ENCODE measurements around the gene COPG1.
A peak's percentile ranks its signal among the peaks of the same experiment; 100 is the strongest.

COPG1 gene

GRCh38 chr3:129312021-129312639 lies 62.7 kb downstream of the COPG1 start:
- TF ChIP-seq CSDC2 (CRISPR knock-in tag; IDR thresholded peaks at IDR 0.05) = no peak
- TF ChIP-seq ZFP3 (CRISPR knock-in tag; IDR thresholded peaks at IDR 0.05) = no peak
- TF ChIP-seq ZNF8 (CRISPR knock-in tag; IDR thresholded peaks at IDR 0.05) = no peak
- TF ChIP-seq TCF4 (CRISPR knock-in tag; IDR thresholded peaks at IDR 0.05; ENCODE audit: borderline replicate concordance) = no peak
- TF ChIP-seq RARB (CRISPR knock-in tag; IDR thresholded peaks at IDR 0.05) = no peak
- no peak for TF ChIP-seq OSR1 (CRISPR knock-in tag; IDR thresholded peaks at IDR 0.05)
- TF ChIP-seq TOX (CRISPR knock-in tag; IDR thresholded peaks at IDR 0.05; ENCODE audit: borderline replicate concordance) = no peak
- TF ChIP-seq, protein P1, sequence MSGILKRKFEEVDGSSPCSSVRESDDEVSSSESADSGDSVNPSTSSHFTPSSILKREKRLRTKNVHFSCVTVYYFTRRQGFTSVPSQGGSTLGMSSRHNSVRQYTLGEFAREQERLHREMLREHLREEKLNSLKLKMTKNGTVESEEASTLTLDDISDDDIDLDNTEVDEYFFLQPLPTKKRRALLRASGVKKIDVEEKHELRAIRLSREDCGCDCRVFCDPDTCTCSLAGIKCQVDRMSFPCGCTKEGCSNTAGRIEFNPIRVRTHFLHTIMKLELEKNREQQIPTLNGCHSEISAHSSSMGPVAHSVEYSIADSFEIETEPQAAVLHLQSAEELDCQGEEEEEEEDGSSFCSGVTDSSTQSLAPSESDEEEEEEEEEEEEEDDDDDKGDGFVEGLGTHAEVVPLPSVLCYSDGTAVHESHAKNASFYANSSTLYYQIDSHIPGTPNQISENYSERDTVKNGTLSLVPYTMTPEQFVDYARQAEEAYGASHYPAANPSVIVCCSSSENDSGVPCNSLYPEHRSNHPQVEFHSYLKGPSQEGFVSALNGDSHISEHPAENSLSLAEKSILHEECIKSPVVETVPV (CRISPR knock-in tag; IDR thresholded peaks at IDR 0.05) = no peak
- TF ChIP-seq GLIS3 (CRISPR knock-in tag; IDR thresholded peaks at IDR 0.05) = no peak
- TF ChIP-seq, protein P2, sequence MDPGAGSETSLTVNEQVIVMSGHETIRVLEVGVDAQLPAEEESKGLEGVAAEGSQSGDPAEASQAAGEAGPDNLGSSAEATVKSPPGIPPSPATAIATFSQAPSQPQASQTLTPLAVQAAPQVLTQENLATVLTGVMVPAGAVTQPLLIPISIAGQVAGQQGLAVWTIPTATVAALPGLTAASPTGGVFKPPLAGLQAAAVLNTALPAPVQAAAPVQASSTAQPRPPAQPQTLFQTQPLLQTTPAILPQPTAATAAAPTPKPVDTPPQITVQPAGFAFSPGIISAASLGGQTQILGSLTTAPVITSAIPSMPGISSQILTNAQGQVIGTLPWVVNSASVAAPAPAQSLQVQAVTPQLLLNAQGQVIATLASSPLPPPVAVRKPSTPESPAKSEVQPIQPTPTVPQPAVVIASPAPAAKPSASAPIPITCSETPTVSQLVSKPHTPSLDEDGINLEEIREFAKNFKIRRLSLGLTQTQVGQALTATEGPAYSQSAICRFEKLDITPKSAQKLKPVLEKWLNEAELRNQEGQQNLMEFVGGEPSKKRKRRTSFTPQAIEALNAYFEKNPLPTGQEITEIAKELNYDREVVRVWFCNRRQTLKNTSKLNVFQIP (CRISPR knock-in tag; IDR thresholded peaks at IDR 0.05; ENCODE audit: borderline replicate concordance, low read depth) = no peak
- TF ChIP-seq PPARA (CRISPR knock-in tag; IDR thresholded peaks at IDR 0.05; ENCODE audit: borderline replicate concordance) = no peak
- no peak for TF ChIP-seq ZNF70 (CRISPR knock-in tag; IDR thresholded peaks at IDR 0.05)
- no peak for TF ChIP-seq BACH2 (CRISPR knock-in tag; IDR thresholded peaks at IDR 0.05; ENCODE audit: borderline replicate concordance)
- TF ChIP-seq, protein P3, sequence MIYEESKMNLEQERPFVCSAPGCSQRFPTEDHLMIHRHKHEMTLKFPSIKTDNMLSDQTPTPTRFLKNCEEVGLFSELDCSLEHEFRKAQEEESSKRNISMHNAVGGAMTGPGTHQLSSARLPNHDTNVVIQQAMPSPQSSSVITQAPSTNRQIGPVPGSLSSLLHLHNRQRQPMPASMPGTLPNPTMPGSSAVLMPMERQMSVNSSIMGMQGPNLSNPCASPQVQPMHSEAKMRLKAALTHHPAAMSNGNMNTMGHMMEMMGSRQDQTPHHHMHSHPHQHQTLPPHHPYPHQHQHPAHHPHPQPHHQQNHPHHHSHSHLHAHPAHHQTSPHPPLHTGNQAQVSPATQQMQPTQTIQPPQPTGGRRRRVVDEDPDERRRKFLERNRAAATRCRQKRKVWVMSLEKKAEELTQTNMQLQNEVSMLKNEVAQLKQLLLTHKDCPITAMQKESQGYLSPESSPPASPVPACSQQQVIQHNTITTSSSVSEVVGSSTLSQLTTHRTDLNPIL (CRISPR knock-in tag; IDR thresholded peaks at IDR 0.05; ENCODE audit: low read depth) = no peak
- no peak for TF ChIP-seq ARNTL (CRISPR knock-in tag; IDR thresholded peaks at IDR 0.05; ENCODE audit: borderline replicate concordance, low read depth)
- no peak for TF ChIP-seq ZFP30 (CRISPR knock-in tag; IDR thresholded peaks at IDR 0.05)
- no peak for TF ChIP-seq SNAI2 (CRISPR knock-in tag; IDR thresholded peaks at IDR 0.05)
- TF ChIP-seq ISL1 (CRISPR knock-in tag; IDR thresholded peaks at IDR 0.05) = no peak

GRCh38 chr3:129312671-129313414 lies 63.4 kb downstream of the COPG1 start:
- peak; percentile 0; the same call in 2 of the 3 replicates for ATAC-seq
- TF ChIP-seq ESRRG (CRISPR knock-in tag; IDR thresholded peaks at IDR 0.05) (no peak), ZNF565 (CRISPR knock-in tag; conservative IDR thresholded peaks at IDR 0.05; ENCODE audit: low read depth) (no peak), ARNTL (CRISPR knock-in tag; IDR thresholded peaks at IDR 0.05; ENCODE audit: borderline replicate concordance, low read depth) (no peak), OSR1 (CRISPR knock-in tag; IDR thresholded peaks at IDR 0.05) (no peak), RARB (CRISPR knock-in tag; IDR thresholded peaks at IDR 0.05) (no peak), ZC3H10 (CRISPR knock-in tag; IDR thresholded peaks at IDR 0.05) (no peak), TSHZ2 (CRISPR knock-in tag; IDR thresholded peaks at IDR 0.05) (no peak), PPARA (CRISPR knock-in tag; IDR thresholded peaks at IDR 0.05; ENCODE audit: borderline replicate concordance) (no peak), SNAI2 (CRISPR knock-in tag; IDR thresholded peaks at IDR 0.05) (no peak), CSDC2 (CRISPR knock-in tag; IDR thresholded peaks at IDR 0.05) (no peak), TCF4 (CRISPR knock-in tag; IDR thresholded peaks at IDR 0.05; ENCODE audit: borderline replicate concordance) (no peak), BACH2 (CRISPR knock-in tag; IDR thresholded peaks at IDR 0.05; ENCODE audit: borderline replicate concordance) (no peak), TOX (CRISPR knock-in tag; IDR thresholded peaks at IDR 0.05; ENCODE audit: borderline replicate concordance) (no peak), ZNF8 (CRISPR knock-in tag; IDR thresholded peaks at IDR 0.05) (no peak), ZFP3 (CRISPR knock-in tag; IDR thresholded peaks at IDR 0.05) (no peak), ZFP30 (CRISPR knock-in tag; IDR thresholded peaks at IDR 0.05) (no peak)
- TF ChIP-seq, protein P4, sequence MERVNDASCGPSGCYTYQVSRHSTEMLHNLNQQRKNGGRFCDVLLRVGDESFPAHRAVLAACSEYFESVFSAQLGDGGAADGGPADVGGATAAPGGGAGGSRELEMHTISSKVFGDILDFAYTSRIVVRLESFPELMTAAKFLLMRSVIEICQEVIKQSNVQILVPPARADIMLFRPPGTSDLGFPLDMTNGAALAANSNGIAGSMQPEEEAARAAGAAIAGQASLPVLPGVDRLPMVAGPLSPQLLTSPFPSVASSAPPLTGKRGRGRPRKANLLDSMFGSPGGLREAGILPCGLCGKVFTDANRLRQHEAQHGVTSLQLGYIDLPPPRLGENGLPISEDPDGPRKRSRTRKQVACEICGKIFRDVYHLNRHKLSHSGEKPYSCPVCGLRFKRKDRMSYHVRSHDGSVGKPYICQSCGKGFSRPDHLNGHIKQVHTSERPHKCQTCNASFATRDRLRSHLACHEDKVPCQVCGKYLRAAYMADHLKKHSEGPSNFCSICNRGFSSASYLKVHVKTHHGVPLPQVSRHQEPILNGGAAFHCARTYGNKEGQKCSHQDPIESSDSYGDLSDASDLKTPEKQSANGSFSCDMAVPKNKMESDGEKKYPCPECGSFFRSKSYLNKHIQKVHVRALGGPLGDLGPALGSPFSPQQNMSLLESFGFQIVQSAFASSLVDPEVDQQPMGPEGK (CRISPR knock-in tag; IDR thresholded peaks at IDR 0.05; ENCODE audit: borderline replicate concordance) = no peak
- TF ChIP-seq, protein P3 (CRISPR knock-in tag; IDR thresholded peaks at IDR 0.05; ENCODE audit: low read depth) = no peak
- TF ChIP-seq, protein P1 (CRISPR knock-in tag; IDR thresholded peaks at IDR 0.05) = no peak
- TF ChIP-seq, protein P2 (CRISPR knock-in tag; IDR thresholded peaks at IDR 0.05; ENCODE audit: borderline replicate concordance, low read depth) = no peak

More at GRCh38 chr3:129312021-129312639, 62.7 kb downstream of the COPG1 start:
- ATAC-seq = no peak

All from SK-N-SH treated with all-trans-retinoic acid at 6 μM for 48 hours (cell line).